Measurements from ENCODE around the gene CT55.

- TF ChIP-seq CTCF (IDR thresholded peaks at IDR 0.05 in 2 of 3, conservative IDR thresholded peaks at IDR 0.05 in 1 of 3; ENCODE audit: borderline replicate concordance in 1 of 3, insufficient read depth in 1 of 3, low read depth in 2 of 3, low read length in 2 of 3) (no peak), POLR2A (IDR thresholded peaks at IDR 0.05; ENCODE audit: borderline replicate concordance, extremely low read depth, insufficient read depth, insufficient read length) (no peak), SP1 (IDR thresholded peaks at IDR 0.05; ENCODE audit: low read depth) (no peak), RAD21 (IDR thresholded peaks at IDR 0.05; ENCODE audit: low read depth) (no peak), ZNF274 (IDR thresholded peaks at IDR 0.05; ENCODE audit: low read depth, low read length) (no peak), TCF7L2 (IDR thresholded peaks at IDR 0.05; ENCODE audit: borderline replicate concordance, extremely low read depth, insufficient read depth, insufficient read length) (no peak), MAX (IDR thresholded peaks at IDR 0.05) (no peak), POLR2AphosphoS5 (IDR thresholded peaks at IDR 0.05; ENCODE audit: low read depth, low read length) (no peak), CEBPB (IDR thresholded peaks at IDR 0.05; ENCODE audit: low read depth) (no peak), EZH2 (IDR thresholded peaks at IDR 0.05) (no peak), EZH2phosphoT487 (IDR thresholded peaks at IDR 0.05; ENCODE audit: borderline replicate concordance) (no peak), REST (IDR thresholded peaks at IDR 0.05; ENCODE audit: low read depth) (no peak), ATF3 (IDR thresholded peaks at IDR 0.05) (no peak), SRF (IDR thresholded peaks at IDR 0.05; ENCODE audit: low read depth) (no peak)
Observed at GRCh38 chrX:135194684-135195083, 23.5 kb upstream of the CT55 start.
